Lower leg skin (tissue), 4 donors: ENCODE results near the gene CCL5. TPM values are rescaled to one million over a fixed set of nuclear protein-coding genes. Genes with fewer than 3 reads are reported as not detected.

Source experiments
- DNase-seq, 2 donors: peaks; one replicate each; pipeline ENCODE4 v3.0.0-alpha.2; 2019; ENCODE audit warnings: low spot score in 2 of 2
- H3K4me3 ChIP-seq: fragments of 200-600 bp; sonication (generic); 2 replicates; pipeline ENCODE4 v1.5.1; 2017; ENCODE audit warnings: mild to moderate bottlenecking, low read depth; ENCODE audit not compliant: poor library complexity, severe bottlenecking
- POLR2A ChIP-seq, 2 donors: fragments of 450-650 bp; IDR thresholded peaks; one replicate each; pipeline ENCODE4 v1.6.1; 2016 to 2017; ENCODE audit warnings: antibody characterized with exemption in 2 of 2, mild to moderate bottlenecking in 1 of 2, moderate library complexity in 1 of 2
- WGBS, 2 donors: methylation state at CpG; one replicate each; pipeline ENCODE4 v1.1.5; 2018; 5-methylcytosine and 5-hydroxymethylcytosine counted together
- intact Hi-C: fragments of 100-400 bp; cut with DNase I; formaldehyde crosslinking; loops from one replicate; pipeline ENCODE4 v1.15.0; 2023; ENCODE audit warnings: low total_unique reads
- total RNA-seq, 4 donors: library from RNA; depleted of rRNA; stranded (reverse); fragments of >200 nt; gene quantifications; one replicate each; pipeline ENCODE4 v1.1.0, GENCODE V29; 2016
- TF ChIP-seq, protein P1 (sequence below), 3 donors: fragments of 450-650 bp; IDR thresholded peaks; one replicate each; pipeline ENCODE4 v1.5.1; 2016; ENCODE audit warnings: antibody characterized with exemption in 3 of 3, mild to moderate bottlenecking in 3 of 3, moderate library complexity in 2 of 3

CCL5 gene
- total RNA-seq, 4 donors from 2014 or later: 0.91 to 2.2 (median 1.2) TPM

GRCh38 chr17:35912339-35912912 lies 32.3 kb upstream of the CCL5 start:
- WGBS, 2 donors: 98 to 99% methylated on average over 3 of the region's 3 CpGs
- no peak for TF ChIP-seq POLR2A (IDR thresholded peaks at IDR 0.05)
- TF ChIP-seq, protein P1, sequence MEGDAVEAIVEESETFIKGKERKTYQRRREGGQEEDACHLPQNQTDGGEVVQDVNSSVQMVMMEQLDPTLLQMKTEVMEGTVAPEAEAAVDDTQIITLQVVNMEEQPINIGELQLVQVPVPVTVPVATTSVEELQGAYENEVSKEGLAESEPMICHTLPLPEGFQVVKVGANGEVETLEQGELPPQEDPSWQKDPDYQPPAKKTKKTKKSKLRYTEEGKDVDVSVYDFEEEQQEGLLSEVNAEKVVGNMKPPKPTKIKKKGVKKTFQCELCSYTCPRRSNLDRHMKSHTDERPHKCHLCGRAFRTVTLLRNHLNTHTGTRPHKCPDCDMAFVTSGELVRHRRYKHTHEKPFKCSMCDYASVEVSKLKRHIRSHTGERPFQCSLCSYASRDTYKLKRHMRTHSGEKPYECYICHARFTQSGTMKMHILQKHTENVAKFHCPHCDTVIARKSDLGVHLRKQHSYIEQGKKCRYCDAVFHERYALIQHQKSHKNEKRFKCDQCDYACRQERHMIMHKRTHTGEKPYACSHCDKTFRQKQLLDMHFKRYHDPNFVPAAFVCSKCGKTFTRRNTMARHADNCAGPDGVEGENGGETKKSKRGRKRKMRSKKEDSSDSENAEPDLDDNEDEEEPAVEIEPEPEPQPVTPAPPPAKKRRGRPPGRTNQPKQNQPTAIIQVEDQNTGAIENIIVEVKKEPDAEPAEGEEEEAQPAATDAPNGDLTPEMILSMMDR (IDR thresholded peaks at IDR 0.05): no peak
- no peak overlapping the region for H3K4me3 ChIP-seq
- intact Hi-C loops: no loop called here
- peak in 1 of 2 donors; percentile 40 for DNase-seq

GRCh38 chr17:35909408-35909807 lies 29.2 kb upstream of the CCL5 start:
- WGBS, 2 donors: 88 to 92% methylated on average over 3 of the region's 3 CpGs
- intact Hi-C loops: no loop called here
- peak in 1 of 2 donors; percentile 62 for DNase-seq
- TF ChIP-seq, protein P1 (IDR thresholded peaks at IDR 0.05): no peak
- no peak for TF ChIP-seq POLR2A (IDR thresholded peaks at IDR 0.05)
- no peak overlapping the region for H3K4me3 ChIP-seq

GRCh38 chr17:35907691-35908090 lies 27.5 kb upstream of the CCL5 start:
- intact Hi-C loops: no loop called here
- 65 to 73% methylated on average over 5 of the region's 5 CpGs for WGBS, 2 donors
- TF ChIP-seq POLR2A (IDR thresholded peaks at IDR 0.05): no peak
- TF ChIP-seq, protein P1 (IDR thresholded peaks at IDR 0.05): no peak
- no peak overlapping the region for H3K4me3 ChIP-seq
- DNase-seq: no peak

DNA sequence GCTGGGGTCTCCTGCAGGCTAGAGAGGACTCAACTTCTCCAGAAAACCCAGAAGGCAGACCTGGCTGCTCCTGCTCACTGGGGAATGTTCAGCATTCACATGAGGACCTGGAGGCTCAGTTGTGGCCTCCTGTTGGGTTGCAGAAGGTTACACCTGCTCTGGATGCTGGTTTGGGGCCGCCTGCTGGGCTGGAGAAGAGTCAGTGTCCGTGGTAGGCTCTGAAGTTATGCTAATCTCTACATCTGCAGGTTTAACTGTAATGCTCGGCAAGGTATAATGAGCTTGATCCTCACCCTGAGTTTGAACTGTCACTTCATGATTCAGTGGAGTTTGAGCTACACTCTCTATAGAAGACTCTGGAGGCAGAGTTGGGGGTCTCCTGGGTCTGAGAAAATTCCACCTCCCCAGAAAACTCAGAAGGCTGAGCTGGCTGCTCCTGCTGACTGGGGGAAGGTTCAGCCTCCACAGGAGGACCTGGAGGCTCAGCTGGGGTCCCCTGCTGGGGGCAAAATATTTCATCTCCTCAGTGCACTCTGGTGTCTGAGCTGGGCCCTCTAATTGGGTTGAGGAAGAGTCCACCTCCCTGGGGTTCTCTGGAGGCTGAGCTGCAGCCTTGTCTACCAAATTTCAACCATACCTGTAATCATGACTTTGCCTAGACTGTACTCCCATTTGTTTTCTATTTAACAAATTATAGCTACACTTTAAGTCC lies 26.9 kb upstream of the CCL5 start:
- H3K4me3 ChIP-seq: no peak overlapping the region
- no peak for TF ChIP-seq POLR2A (IDR thresholded peaks at IDR 0.05)
- TF ChIP-seq, protein P1 (IDR thresholded peaks at IDR 0.05): no peak
- intact Hi-C loops: no loop called here
- DNase-seq: no peak
- 69 to 70% methylated on average over 3 of the region's 3 CpGs for WGBS, 2 donors

DNA sequence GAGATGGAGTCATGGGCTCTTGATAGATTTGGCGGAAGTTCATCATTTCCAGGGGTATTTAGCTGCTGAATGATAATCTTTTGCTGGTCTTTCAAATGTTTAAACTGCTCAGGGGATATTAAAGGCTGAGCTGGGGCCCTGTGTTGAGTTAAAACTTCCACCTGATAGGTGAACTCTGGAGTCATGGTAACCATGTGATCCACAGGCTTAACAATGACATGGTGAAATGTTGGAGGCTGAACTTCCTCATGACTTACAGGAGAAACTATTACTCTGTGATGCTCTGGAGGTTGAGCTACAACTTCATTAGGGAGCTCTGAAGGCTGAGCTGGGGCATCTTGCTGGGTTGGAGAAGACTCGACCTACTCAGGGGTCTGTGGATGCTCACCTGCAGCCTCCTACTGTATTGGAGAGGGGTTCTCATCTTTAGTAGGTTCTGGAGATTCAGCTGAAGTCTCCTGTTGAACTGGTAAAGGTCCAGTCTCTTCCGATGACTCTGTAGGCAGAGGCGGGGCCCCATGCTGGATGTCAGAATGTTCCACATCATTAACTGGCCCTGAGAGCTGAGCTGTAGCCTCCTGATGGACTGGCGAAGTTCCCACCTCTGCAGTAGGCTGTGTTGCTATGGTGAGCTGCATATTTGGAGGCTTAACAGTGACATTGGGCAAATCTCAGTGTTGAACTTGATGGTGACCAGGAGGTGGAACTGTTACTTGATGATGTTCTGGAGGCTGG lies 26.2 kb upstream of the CCL5 start:
- WGBS, 2 donors: 91 to 92% methylated on average over 5 of the region's 5 CpGs
- H3K4me3 ChIP-seq: no peak overlapping the region
- intact Hi-C loops: no loop called here
- TF ChIP-seq POLR2A (IDR thresholded peaks at IDR 0.05): no peak
- TF ChIP-seq, protein P1 (IDR thresholded peaks at IDR 0.05): no peak
- DNase-seq: no peak
